ENCODE results near the gene CTSD.

DNA sequence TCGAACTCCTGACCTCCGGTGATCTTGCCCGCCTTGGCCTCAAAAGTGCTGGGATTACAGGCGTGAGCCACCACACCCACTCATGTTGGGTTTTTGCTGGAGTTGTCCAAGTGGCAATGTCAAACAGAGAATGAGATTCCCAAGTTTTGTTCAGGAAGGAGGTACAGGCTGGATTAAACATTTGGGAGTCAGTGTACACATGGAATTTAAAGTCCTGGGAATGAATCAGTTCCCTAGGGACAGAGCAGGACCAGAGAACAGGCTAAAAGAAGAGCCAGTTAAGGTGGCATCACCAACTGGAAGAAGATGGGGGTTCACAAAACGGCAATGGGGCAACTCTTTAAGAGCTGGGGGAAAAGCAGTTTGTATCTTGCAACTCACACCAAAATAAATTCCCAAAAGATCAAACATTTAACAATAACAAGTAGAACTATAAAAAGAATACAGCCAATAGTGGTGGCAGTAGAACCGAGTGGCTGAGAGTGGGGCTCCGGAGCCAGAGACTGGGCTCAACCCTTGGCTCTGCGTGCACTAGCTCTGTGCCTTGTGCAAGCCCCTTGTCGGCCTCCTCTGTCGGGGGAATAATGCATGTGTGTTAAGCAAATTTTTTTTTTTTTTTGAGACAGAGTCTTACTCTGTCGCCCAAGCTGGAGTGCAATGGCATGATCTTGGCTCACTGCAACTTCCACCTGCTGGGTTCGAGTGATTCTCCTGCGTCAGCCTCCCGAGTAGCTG is 33.8 kb upstream of the CTSD start:
- TF ChIP-seq, protein P1, sequence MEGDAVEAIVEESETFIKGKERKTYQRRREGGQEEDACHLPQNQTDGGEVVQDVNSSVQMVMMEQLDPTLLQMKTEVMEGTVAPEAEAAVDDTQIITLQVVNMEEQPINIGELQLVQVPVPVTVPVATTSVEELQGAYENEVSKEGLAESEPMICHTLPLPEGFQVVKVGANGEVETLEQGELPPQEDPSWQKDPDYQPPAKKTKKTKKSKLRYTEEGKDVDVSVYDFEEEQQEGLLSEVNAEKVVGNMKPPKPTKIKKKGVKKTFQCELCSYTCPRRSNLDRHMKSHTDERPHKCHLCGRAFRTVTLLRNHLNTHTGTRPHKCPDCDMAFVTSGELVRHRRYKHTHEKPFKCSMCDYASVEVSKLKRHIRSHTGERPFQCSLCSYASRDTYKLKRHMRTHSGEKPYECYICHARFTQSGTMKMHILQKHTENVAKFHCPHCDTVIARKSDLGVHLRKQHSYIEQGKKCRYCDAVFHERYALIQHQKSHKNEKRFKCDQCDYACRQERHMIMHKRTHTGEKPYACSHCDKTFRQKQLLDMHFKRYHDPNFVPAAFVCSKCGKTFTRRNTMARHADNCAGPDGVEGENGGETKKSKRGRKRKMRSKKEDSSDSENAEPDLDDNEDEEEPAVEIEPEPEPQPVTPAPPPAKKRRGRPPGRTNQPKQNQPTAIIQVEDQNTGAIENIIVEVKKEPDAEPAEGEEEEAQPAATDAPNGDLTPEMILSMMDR (IDR thresholded peaks at IDR 0.05) = no peak
- no peak for TF ChIP-seq POLR2A (IDR thresholded peaks at IDR 0.05)
